Skeletal muscle tissue (tissue), 4 donors: ENCODE measurements around the gene PCDHA7. TPM values are rescaled to one million over a fixed set of nuclear protein-coding genes. Genes with fewer than 3 reads are reported as not detected.
"Not testable (repeated sequence)": the region's sequence is repeated elsewhere in the genome, so short reads cannot be mapped to it uniquely, and the experiment has no call there.

Experiments used
- H3K27ac ChIP-seq: one replicate; pipeline ENCODE4 v1.7.0; 2013; ENCODE audit warnings: mild to moderate bottlenecking, low read depth, low read length, inconsistent platforms
- H3K27me3 ChIP-seq, 3 donors: one replicate each; pipeline ENCODE4 v1.7.0; 2013; ENCODE audit warnings: low read length in 3 of 3; ENCODE audit not compliant: control insufficient read depth in 3 of 3, insufficient read depth in 3 of 3
- H3K36me3 ChIP-seq, 3 donors: one replicate each; pipeline ENCODE4 v1.7.0; 2013; ENCODE audit warnings: low read length in 3 of 3; ENCODE audit not compliant: control insufficient read depth in 3 of 3, insufficient read depth in 3 of 3
- H3K4me1 ChIP-seq, 3 donors: one replicate each; pipeline ENCODE4 v1.7.0; 2013; ENCODE audit warnings: low read length in 3 of 3, mild to moderate bottlenecking in 3 of 3; ENCODE audit not compliant: control insufficient read depth in 3 of 3, insufficient read depth in 3 of 3
- H3K4me3 ChIP-seq, 3 donors: one replicate each; pipeline ENCODE4 v1.7.0; 2013; ENCODE audit warnings: low read length in 3 of 3
- H3K9ac ChIP-seq, 3 donors: one replicate each; pipeline ENCODE4 v1.7.0; 2013; ENCODE audit warnings: low read length in 3 of 3, mild to moderate bottlenecking in 3 of 3, moderate library complexity in 2 of 3, low read depth in 1 of 3
- H3K9me3 ChIP-seq, 3 donors: one replicate each; pipeline ENCODE4 v1.7.0; 2013; ENCODE audit warnings: low read length in 3 of 3; ENCODE audit not compliant: control insufficient read depth in 3 of 3
- total RNA-seq: library from RNA; depleted of rRNA; stranded (reverse); fragments of >200 nt; gene quantifications from one replicate; pipeline ENCODE4 v1.2.3, GENCODE V29; 2014
- donor health status: Osteomylitis.

The PCDHA7 gene
- total RNA-seq, 1 donor from 2014 or later: 0.52 TPM

- no peak within 1 kb of the TSS for H3K4me3 ChIP-seq
- H3K27me3 ChIP-seq: peaks cover 0 to 2% (median 0%) of the 10 kb centered on the region in 3 donors
- H3K9me3 ChIP-seq: peaks cover 2 to 15% (median 3%) of the 10 kb centered on the region in 3 donors
- no peaks in the 10 kb centered on the region for H3K36me3 ChIP-seq
- H3K4me1 ChIP-seq: no peaks in the 10 kb centered on the region
- H3K27ac ChIP-seq: no peak within 1 kb of the TSS
- H3K9ac ChIP-seq: no peak within 1 kb of the TSS
These were observed 7.2 kb downstream of the PCDHA7 start, which contains the start of gene PCDHA8 for GRCh38 chr5:140840978-140841962. Gene PCDHA8 (plus strand): TSS chr5:140841187. CDS start chr5:140841322, 135 bp downstream.

DNA sequence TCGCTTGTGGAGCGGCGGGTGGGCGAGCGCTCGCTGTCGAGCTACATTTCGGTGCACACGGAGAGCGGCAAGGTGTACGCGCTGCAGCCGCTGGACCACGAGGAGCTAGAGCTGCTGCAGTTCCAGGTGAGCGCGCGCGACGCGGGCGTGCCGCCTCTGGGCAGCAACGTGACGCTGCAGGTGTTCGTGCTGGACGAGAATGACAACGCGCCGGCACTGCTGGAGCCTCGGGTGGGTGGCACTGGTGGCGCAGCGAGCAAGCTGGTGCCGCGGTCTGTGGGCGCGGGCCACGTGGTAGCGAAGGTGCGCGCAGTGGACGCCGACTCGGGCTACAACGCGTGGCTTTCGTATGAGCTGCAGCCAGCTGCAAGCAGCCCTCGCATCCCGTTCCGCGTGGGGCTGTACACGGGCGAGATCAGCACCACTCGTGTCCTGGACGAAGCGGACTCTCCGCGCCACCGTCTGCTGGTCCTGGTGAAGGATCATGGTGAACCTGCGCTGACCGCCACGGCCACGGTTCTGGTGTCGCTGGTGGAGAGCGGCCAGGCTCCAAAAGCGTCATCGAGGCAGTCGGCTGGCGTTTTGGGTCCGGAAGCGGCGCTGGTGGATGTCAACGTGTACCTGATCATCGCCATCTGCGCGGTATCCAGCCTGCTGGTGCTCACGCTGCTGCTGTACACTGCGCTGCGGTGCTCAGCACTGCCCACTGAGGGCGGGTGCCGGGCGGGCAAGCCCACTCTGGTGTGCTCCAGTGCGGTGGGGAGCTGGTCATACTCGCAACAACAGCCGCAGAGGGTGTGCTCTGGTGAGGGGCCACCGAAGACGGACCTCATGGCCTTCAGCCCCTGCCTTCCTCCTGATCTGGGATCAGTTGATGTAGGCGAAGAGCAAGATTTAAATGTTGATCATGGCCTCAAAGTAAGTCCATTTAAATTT, 9.0 kb downstream of the PCDHA7 start:
- no peaks in the 10 kb centered on the region for H3K4me1 ChIP-seq
- peaks cover 0 to 5% (median 0%) of the 10 kb centered on the region in 3 donors for H3K27me3 ChIP-seq
- H3K27ac ChIP-seq: no peak overlapping the region
- peaks cover 2 to 13% (median 3%) of the 10 kb centered on the region in 3 donors for H3K9me3 ChIP-seq
- no peak overlapping the region for H3K9ac ChIP-seq
- H3K36me3 ChIP-seq: no peaks in the 10 kb centered on the region
- no peak overlapping the region for H3K4me3 ChIP-seq

DNA sequence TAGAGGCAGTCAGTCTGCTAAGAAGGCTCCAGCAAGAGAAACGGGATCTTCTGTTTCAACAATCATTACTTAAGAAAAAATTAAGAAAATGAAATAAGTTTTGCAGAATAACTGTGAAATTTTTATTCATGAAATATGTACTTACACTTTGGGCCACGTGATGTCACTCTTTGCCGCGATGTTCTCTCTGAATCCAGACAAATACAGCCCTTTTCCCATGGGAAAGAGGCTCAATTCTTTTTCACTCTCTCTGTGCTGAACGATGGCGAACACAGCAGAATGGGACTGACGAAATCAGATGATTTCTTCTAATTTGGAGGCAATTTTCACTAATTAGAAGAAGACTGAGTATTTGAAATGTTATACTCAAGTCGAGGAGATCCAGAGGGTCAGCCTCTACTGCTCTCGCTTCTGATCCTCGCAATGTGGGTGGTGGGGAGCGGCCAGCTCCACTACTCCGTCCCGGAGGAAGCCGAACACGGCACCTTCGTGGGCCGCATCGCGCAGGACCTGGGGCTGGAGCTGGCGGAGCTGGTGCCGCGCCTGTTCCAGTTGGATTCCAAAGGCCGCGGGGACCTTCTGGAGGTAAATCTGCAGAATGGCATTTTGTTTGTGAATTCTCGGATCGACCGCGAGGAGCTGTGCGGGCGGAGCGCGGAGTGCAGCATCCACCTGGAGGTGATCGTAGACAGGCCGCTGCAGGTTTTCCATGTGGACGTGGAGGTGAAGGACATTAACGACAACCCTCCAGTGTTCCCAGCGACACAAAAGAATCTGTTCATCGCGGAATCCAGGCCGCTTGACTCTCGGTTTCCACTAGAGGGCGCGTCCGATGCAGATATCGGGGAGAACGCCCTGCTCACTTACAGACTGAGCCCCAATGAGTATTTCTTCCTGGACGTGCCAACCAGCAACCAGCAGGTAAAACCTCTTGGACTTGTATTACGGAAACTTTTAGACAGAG, 14.4 kb downstream of the PCDHA7 start, which contains the start of gene PCDHA9:
PCDHA9 (plus strand) TSS at position 244 of the 964 bp plus-strand sequence; CDS start at position 358, 114 bp downstream.
- H3K9me3 ChIP-seq: peaks cover 0 to 15% (median 0%) of the 10 kb centered on the region in 3 donors
- not testable (repeated sequence) for H3K4me1 ChIP-seq, H3K36me3 ChIP-seq, H3K4me3 ChIP-seq, H3K27ac ChIP-seq, H3K27me3 ChIP-seq, H3K9ac ChIP-seq

GRCh38 chr5:140849831-140850634, 16.0 kb downstream of the PCDHA7 start:
- not testable (repeated sequence) for H3K9ac ChIP-seq, H3K4me3 ChIP-seq, H3K27ac ChIP-seq, H3K27me3 ChIP-seq, H3K4me1 ChIP-seq, H3K36me3 ChIP-seq
- H3K9me3 ChIP-seq: peaks cover 0 to 15% (median 0%) of the 10 kb centered on the region in 3 donors

DNA sequence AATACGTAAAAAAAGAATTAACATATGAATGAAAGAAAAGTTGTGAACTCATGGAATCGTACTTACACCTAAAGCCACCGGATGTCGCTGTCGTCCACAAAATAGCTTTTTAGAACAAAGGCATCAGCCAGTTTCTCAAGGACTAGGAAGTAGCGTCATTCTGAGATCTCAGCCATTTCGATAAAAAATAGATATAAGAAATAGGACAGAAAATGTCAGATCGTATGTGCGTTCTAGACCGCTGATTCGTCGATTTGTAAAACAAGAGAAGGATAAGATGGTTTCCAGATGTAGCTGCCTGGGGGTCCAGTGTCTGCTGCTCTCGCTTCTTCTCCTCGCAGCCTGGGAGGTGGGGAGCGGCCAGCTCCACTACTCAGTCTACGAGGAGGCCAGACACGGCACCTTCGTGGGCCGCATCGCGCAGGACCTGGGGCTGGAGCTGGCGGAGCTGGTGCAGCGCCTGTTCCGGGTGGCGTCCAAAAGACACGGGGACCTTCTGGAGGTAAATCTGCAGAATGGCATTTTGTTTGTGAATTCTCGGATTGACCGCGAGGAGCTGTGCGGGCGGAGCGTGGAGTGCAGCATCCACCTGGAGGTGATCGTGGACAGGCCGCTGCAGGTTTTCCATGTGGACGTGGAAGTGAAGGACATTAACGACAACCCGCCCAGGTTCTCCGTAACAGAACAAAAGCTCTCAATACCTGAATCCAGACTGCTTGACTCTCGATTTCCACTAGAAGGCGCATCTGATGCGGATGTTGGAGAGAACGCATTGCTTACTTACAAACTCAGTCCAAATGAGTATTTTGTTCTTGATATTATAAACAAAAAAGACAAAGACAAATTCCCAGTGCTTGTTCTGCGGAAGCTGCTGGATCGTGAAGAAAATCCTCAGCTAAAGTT, 22.0 kb downstream of the PCDHA7 start, which contains the start of gene PCDHA10:
PCDHA10 (plus strand) TSS at position 126 of the 903 bp plus-strand sequence; CDS start at position 278, 152 bp downstream.
- no peak within 1 kb of the TSS for H3K4me3 ChIP-seq
- H3K9ac ChIP-seq: no peak within 1 kb of the TSS
- no peak within 1 kb of the TSS for H3K27ac ChIP-seq
- H3K4me1 ChIP-seq: no peaks in the 10 kb centered on the region
- no peaks in the 10 kb centered on the region for H3K27me3 ChIP-seq
- H3K36me3 ChIP-seq: no peaks in the 10 kb centered on the region
- H3K9me3 ChIP-seq: peaks cover 2 to 13% (median 3%) of the 10 kb centered on the region in 3 donors

DNA sequence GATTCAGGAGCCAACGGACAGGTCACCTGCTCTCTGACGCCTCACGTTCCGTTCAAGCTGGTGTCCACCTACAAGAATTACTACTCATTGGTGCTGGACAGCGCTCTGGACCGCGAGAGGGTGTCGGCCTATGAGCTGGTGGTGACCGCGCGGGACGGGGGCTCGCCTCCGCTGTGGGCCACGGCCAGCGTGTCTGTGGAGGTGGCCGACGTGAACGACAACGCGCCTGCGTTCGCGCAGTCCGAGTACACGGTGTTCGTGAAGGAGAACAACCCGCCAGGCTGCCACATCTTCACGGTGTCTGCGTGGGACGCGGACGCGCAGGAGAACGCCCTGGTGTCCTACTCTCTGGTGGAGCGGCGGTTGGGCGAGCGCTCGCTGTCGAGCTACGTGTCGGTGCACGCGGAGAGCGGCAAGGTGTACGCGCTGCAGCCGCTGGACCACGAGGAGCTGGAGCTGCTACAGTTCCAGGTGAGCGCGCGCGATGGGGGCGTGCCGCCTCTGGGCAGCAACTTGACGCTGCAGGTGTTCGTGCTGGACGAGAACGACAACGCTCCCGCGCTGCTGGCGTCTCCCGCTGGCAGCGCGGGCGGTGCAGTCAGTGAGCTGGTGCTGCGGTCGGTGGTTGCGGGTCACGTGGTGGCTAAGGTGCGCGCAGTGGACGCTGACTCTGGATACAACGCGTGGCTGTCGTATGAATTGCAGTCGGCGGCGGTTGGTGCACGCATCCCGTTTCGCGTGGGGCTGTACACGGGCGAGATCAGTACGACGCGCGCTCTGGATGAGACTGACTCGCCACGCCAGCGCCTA, 23.3 kb downstream of the PCDHA7 start:
- no peak overlapping the region for H3K9ac ChIP-seq
- no peaks in the 10 kb centered on the region for H3K36me3 ChIP-seq
- no peak overlapping the region for H3K4me3 ChIP-seq
- no peak overlapping the region for H3K27ac ChIP-seq
- H3K27me3 ChIP-seq: no peaks in the 10 kb centered on the region
- H3K4me1 ChIP-seq: no peaks in the 10 kb centered on the region
- peaks cover 7 to 13% (median 12%) of the 10 kb centered on the region in 3 donors for H3K9me3 ChIP-seq

DNA sequence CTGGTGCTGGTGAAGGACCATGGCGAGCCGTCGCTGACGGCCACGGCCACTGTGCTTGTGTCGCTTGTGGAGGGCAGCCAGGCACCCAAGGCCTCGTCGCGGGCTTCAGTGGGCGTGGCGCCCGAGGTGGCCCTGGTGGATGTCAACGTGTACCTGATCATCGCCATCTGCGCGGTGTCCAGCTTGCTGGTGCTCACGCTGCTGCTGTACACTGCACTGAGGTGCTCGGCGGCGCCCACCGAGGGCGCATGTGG, 23.8 kb downstream of the PCDHA7 start:
- no peak overlapping the region for H3K4me3 ChIP-seq
- H3K36me3 ChIP-seq: no peaks in the 10 kb centered on the region
- peaks cover 0 to under 1% (median 0%) of the 10 kb centered on the region in 3 donors for H3K27me3 ChIP-seq
- H3K4me1 ChIP-seq: no peaks in the 10 kb centered on the region
- no peak overlapping the region for H3K9ac ChIP-seq
- no peak overlapping the region for H3K27ac ChIP-seq
- peaks cover 7 to 19% (median 12%) of the 10 kb centered on the region in 3 donors for H3K9me3 ChIP-seq
